Activated B cell treated with CpG ODN at 0.5 μM for 24 hours (primary cell): ENCODE results near the gene RAB6C. TPM values are rescaled to one million over a fixed set of nuclear protein-coding genes. Genes with fewer than 3 reads are reported as not detected.
"Not testable (repeated sequence)": the region's sequence is repeated elsewhere in the genome, so short reads cannot be mapped to it uniquely, and the experiment has no call there.

Experiments
- ATAC-seq: fragments of 200-7000 bp; cut with Tn5 transposase; one replicate; pipeline ENCODE4 v1.10.0; 2021; ENCODE audit warnings: low read depth, mild to moderate bottlenecking, moderate library complexity
- CTCF ChIA-PET: fragments of 350-600 bp; sonication (Branson Sonifier 250); formaldehyde crosslinking; loops from one replicate; lab custom pipeline; 2021; ENCODE audit warnings: antibody characterized with exemption; lab: Charles Lee
- POLR2A ChIA-PET: fragments of 350-600 bp; sonication (Branson Sonifier 250); formaldehyde crosslinking; loops from one replicate; lab custom pipeline; 2021; ENCODE audit warnings: antibody characterized with exemption; lab: Charles Lee
- DNase-seq: peaks from one replicate; pipeline ENCODE4 v3.0.0; 2022
- H3K27ac Mint-ChIP-seq: one replicate; pipeline ENCODE4 v1.8.0; 2020; ENCODE audit warnings: mixed read lengths
- H3K27me3 Mint-ChIP-seq: one replicate; pipeline ENCODE4 v1.8.0; 2021; ENCODE audit warnings: mixed read lengths
- H3K36me3 Mint-ChIP-seq: one replicate; pipeline ENCODE4 v1.8.0; 2021; ENCODE audit warnings: low read depth, mixed read lengths
- H3K4me1 Mint-ChIP-seq: one replicate; pipeline ENCODE4 v1.8.0; 2021; ENCODE audit warnings: mixed read lengths
- H3K4me3 Mint-ChIP-seq: one replicate; pipeline ENCODE4 v1.8.0; 2020; ENCODE audit warnings: mild to moderate bottlenecking, mixed read lengths
- H3K9me3 Mint-ChIP-seq: one replicate; pipeline ENCODE4 v1.8.0; 2020; ENCODE audit warnings: mixed read lengths
- CTCF ChIP-seq: fragments of 200-600 bp; IDR thresholded peaks from one replicate; pipeline ENCODE4 v1.8.0; 2022; ENCODE audit warnings: antibody characterized with exemption, mild to moderate bottlenecking
- intact Hi-C: fragments of 100-400 bp; cut with micrococcal nuclease; formaldehyde crosslinking; loops from one replicate; pipeline ENCODE4 v1.15.1; 2024
- total RNA-seq: library from RNA; stranded (reverse); gene quantifications from 2 replicates; pipeline ENCODE4 v1.2.3, GENCODE V29; 2022

Gene RAB6C
- total RNA-seq: not detected in 2 replicates

DNA sequence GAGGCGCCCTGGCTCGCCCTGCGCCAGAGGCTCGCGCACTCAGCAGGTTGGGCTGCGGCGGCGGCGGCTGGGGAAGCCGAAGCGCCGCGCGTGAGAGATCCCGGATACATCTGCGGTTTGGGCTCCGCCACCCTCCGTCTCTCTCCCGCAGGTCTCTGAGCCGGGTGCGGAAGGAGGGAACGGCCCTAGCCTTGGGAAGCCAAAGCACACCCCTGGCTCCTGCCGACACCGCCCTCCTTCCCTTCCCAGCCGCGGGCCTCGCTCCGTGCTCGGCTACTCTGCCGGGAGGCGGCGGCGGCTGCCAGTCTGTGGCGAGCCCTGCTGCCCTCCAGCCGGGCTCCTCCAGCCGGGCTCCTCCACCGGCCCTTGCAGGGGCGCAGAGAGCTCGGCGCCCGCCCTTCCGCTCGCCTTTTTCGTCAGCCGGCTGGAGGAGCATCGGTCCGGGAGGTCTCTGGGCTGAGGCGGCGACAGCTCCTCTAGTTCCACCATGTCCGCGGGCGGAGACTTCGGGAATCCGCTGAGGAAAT is at the start of gene RAB6C:
Gene RAB6C, plus strand, starts transcription at position 38 of the 527 bp plus-strand sequence. Its CDS starts 450 bp downstream, at position 488.
- DNase-seq, H3K36me3 Mint-ChIP-seq, ATAC-seq, H3K9me3 Mint-ChIP-seq, CTCF ChIA-PET, H3K4me1 Mint-ChIP-seq, H3K27ac Mint-ChIP-seq, intact Hi-C loops, POLR2A ChIA-PET: not testable (repeated sequence)
- Mint-ChIP-seq H3K27me3 (peaks cover 30% of the 10 kb centered on the region), H3K4me3 (peak within 1 kb of the TSS; percentile 72)

GRCh38 chr2:129930451-129930850 is 49.0 kb upstream of the RAB6C start:
- CTCF ChIA-PET: no interaction called here
- H3K4me3 Mint-ChIP-seq: no peak overlapping the region
- no peaks in the 10 kb centered on the region for H3K36me3 Mint-ChIP-seq
- ATAC-seq (no peak), DNase-seq (no peak)
- intact Hi-C loops: no loop called here
- no peak overlapping the region for H3K27ac Mint-ChIP-seq
- no peaks in the 10 kb centered on the region for H3K9me3 Mint-ChIP-seq
- H3K4me1 Mint-ChIP-seq: no peaks in the 10 kb centered on the region
- TF ChIP-seq CTCF: no peak
- H3K27me3 Mint-ChIP-seq: peaks cover 31% of the 10 kb centered on the region
- POLR2A ChIA-PET: no interaction called here

- peaks cover 35% of the 10 kb centered on the region for H3K27me3 Mint-ChIP-seq
- H3K4me3 Mint-ChIP-seq, H3K27ac Mint-ChIP-seq, CTCF ChIA-PET, POLR2A ChIA-PET, H3K4me1 Mint-ChIP-seq, ATAC-seq, intact Hi-C loops, DNase-seq, H3K36me3 Mint-ChIP-seq, H3K9me3 Mint-ChIP-seq: not testable (repeated sequence)
Observed at GRCh38 chr2:129933387-129933786, 46.1 kb upstream of the RAB6C start.

DNA sequence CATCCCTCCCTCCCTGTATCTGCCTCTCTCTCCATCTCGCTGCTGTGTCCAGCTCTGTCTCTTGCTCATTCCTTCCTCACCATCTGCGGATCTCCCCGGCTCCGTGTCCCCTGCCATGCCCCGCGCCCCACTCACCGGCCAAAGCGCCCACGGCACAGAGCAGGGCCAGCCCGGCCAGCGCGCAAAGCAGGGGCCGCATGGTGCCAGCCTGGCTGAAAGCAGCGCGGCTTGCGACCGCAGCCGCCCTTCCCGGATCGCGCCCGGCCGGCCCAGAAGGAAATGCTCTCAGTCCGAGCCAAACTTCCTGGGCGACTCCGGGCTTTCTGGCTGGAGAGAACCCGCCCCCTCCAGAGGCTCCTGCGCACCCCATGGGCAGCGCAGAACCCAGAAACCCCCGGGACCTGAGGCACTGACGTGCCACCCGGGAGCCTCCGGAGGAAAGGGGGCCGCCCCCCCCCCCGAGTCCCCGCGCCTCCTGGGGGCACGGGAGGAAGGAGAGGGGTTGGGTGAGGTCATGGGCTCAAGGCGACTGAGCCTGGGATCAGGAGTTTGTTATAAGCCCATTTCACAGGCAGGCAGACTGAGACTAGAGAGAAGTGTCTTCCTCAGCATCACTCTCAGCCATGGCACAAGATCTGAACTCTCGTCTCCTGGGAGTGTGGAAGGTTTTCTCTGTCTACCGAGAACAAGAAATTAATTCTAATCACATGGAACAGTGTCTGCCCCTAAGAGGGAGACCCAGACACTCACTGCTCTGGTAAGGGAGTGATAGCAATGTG is 45.2 kb upstream of the RAB6C start:
- no peak overlapping the region for H3K27ac Mint-ChIP-seq
- DNase-seq: no peak
- POLR2A ChIA-PET: no interaction called here
- H3K4me3 Mint-ChIP-seq: no peak overlapping the region
- H3K36me3 Mint-ChIP-seq: no peaks in the 10 kb centered on the region
- CTCF ChIA-PET: no interaction called here
- no peak for ATAC-seq
- H3K27me3 Mint-ChIP-seq: peaks cover 36% of the 10 kb centered on the region
- H3K4me1 Mint-ChIP-seq: no peaks in the 10 kb centered on the region
- no peaks in the 10 kb centered on the region for H3K9me3 Mint-ChIP-seq
- intact Hi-C loops: no loop called here
- TF ChIP-seq CTCF: no peak

DNA sequence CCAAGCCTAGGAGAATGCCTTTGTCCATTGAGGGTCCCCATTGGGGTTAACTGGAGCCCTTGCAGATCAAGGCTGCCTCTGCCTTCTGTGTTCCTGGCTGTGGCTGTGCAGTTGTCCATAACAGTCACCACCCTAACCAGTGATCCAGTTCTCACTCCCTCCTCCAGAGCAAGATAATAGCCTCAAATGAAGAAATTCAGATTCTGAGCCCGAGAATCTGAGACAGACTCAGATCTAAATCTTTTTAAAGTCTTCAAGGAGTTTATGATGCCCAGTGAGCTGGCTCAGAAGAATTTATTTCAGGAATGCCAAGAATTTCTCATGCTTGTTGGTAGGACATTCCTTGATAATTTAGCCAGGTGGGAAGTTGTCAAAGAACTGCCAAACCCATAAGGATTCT is 44.3 kb upstream of the RAB6C start:
- DNase-seq (no peak), ATAC-seq (no peak)
- no peak for TF ChIP-seq CTCF
- H3K36me3 Mint-ChIP-seq: no peaks in the 10 kb centered on the region
- POLR2A ChIA-PET: no interaction called here
- no peaks in the 10 kb centered on the region for H3K4me1 Mint-ChIP-seq
- intact Hi-C loops: no loop called here
- H3K27ac Mint-ChIP-seq: no peak overlapping the region
- CTCF ChIA-PET: interaction anchor here (1.0 kb wide), 1 partner anchor 398 kb away, joined by 5 read pairs; no protein-coding TSS in a partner anchor
- H3K9me3 Mint-ChIP-seq: no peaks in the 10 kb centered on the region
- peaks cover 36% of the 10 kb centered on the region for H3K27me3 Mint-ChIP-seq
- no peak overlapping the region for H3K4me3 Mint-ChIP-seq

DNA sequence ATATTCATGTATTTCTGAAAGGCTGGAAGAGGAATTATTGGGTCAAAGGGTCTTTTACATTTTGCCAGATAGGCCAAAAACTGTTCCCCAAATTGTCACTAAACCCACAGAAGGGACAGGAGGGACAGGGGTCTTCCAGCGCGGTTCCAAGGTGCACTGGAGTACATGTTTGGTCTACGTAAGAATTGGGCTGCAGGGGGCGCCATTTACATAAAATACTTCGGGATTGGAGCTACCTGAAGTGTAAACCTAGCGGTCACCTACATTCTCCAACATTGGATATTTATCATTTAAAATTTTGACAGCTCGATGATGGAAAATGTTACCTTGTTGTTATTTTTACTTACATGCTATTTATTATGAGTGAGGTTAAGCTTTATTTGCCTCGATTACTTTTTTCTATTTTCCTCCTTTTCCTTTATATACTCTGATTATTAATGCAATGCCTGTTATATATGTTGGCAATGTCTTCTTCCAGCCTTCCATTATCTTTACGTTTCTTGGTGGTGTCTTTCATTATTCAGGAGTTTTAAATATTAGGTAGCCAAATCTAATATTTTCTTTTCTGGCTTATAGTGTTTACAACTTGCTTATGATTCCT is 43.0 kb upstream of the RAB6C start:
- Mint-ChIP-seq H3K9me3 (no peaks in the 10 kb centered on the region), H3K4me1 (no peaks in the 10 kb centered on the region), H3K27ac (no peak overlapping the region), H3K27me3 (peaks cover 36% of the 10 kb centered on the region), H3K36me3 (no peaks in the 10 kb centered on the region), H3K4me3 (no peak overlapping the region)
- ChIA-PET POLR2A (no interaction called here), CTCF (interaction anchor here (0.7 to 1.6 kb wide), 9 partner anchors 8 to 406 kb away, joined by 3 to 36 read pairs (median 5); partner anchors contain the start of gene IMP4)
- DNase-seq (peak; percentile 55), ATAC-seq (peak; percentile 70)
- intact Hi-C loops: loop anchor here (1.0 kb wide), 2 partner anchors 222 to 245 kb away; partner anchors contain the start of gene SMPD4
- peak; percentile 53 for TF ChIP-seq CTCF

- intact Hi-C loops, POLR2A ChIA-PET, H3K36me3 Mint-ChIP-seq, H3K9me3 Mint-ChIP-seq, H3K4me1 Mint-ChIP-seq, H3K27ac Mint-ChIP-seq, DNase-seq, ATAC-seq, H3K4me3 Mint-ChIP-seq: not testable (repeated sequence)
- CTCF ChIA-PET: interaction anchor here (1.0 to 1.6 kb wide), 3 partner anchors 392 to 395 kb away, joined by 3 to 4 read pairs (median 4); no protein-coding TSS in a partner anchor
- peaks cover 24% of the 10 kb centered on the region for H3K27me3 Mint-ChIP-seq
Observed at GRCh38 chr2:129938850-129939471, 40.5 kb upstream of the RAB6C start.

- H3K9me3 Mint-ChIP-seq, H3K4me3 Mint-ChIP-seq, DNase-seq, H3K4me1 Mint-ChIP-seq, POLR2A ChIA-PET, H3K27ac Mint-ChIP-seq, H3K36me3 Mint-ChIP-seq, intact Hi-C loops, ATAC-seq, H3K27me3 Mint-ChIP-seq, CTCF ChIA-PET: not testable (repeated sequence)
Observed at GRCh38 chr2:129943456-129943855, 36.0 kb upstream of the RAB6C start.
